Gastroesophageal sphincter (tissue), 3 donors: ENCODE data around the gene DENND5B.

Experiments
- CTCF ChIP-seq, 4 experiments: fragments of 200-600 bp in 2 of 4; fragments of 450-650 bp in 2 of 4; sonication (generic) in 1 of 4; IDR thresholded peaks; one replicate each; pipeline ENCODE4 v1.5.1; 2017 to 2019; ENCODE audit warnings: antibody characterized with exemption in 4 of 4, mild to moderate bottlenecking in 2 of 4, moderate library complexity in 2 of 4
- POLR2A ChIP-seq, 2 donors: fragments of 450-650 bp; IDR thresholded peaks; one replicate each; pipeline ENCODE4 v1.6.1; 2017; ENCODE audit warnings: antibody characterized with exemption in 2 of 2, mild to moderate bottlenecking in 2 of 2, moderate library complexity in 1 of 2

- TF ChIP-seq POLR2A (IDR thresholded peaks at IDR 0.05) (no peak), CTCF (IDR thresholded peaks at IDR 0.05) (no peak)
Observed at GRCh38 chr12:31599053-31599452, 8.1 kb upstream of the DENND5B start.
